K562 (cell line): ENCODE results near the gene NR5A2. TPM values are rescaled to one million over a fixed set of nuclear protein-coding genes. Genes with fewer than 3 reads are reported as not detected.
A peak's percentile ranks its signal among the peaks of the same experiment; 100 is the strongest.

Source experiments
- ATAC-seq: fragments of 200-7000 bp; cut with Tn5 transposase; 3 replicates; pipeline ENCODE4 v1.9.1; 2020; ENCODE audit warnings: moderate library complexity
- BruUV-seq: library from RNA; stranded (reverse); fragments of 400-500 nt; replicated peaks from 2 replicates; lab custom pipeline; 2021; lab: Mats Ljungman, UMichigan
- CTCF ChIA-PET: fragments of 300-600 bp; formaldehyde crosslinking; extraction: SDS; loops from one replicate; lab custom pipeline; 2021; ENCODE audit warnings: low intra/inter-chr PET ratio; lab: Yijun Ruan, JAX
- POLR2A ChIA-PET: fragments of 300-600, 350-650 bp; sonication (Branson Sonifier 250); formaldehyde crosslinking; extraction: SDS; loops from one replicate; lab custom pipeline; 2021; ENCODE audit warnings: antibody characterized with exemption, inconsistent platforms; lab: Yijun Ruan, JAX
- DNase-seq, 4 experiments: peaks; one replicate each; pipeline versions ENCODE4 v3.0.0 to v3.0.0-alpha.2; 2011 to 2018; ENCODE audit warnings: low spot score in 3 of 4, mixed read lengths in 3 of 4; ENCODE audit errors: extremely low read depth in 1 of 4
- FAIRE-seq: peaks from 2 replicates; lab custom pipeline; 2011; peaks lifted over from hg19 to GRCh38; lab: Jason Lieb, UNC
- H2AFZ ChIP-seq: 2 replicates; pipeline ENCODE4 v1.6.0; 2011; ENCODE audit warnings: low read depth, low read length, control low read depth, inconsistent platforms
- H3K27ac ChIP-seq: fragments of 200-600 bp; 3 replicates; pipeline ENCODE4 v1.8.0; 2011; ENCODE audit warnings: low read depth, mild to moderate bottlenecking, control low read depth, inconsistent platforms, low read length, moderate library complexity, mixed read lengths; ENCODE audit errors: extremely low read depth
- H3K27me3 ChIP-seq, 2 experiments: fragments of 300-600 bp in 1 of 2; 2 replicates in 1 of 2; 3 replicates in 1 of 2; pipeline versions ENCODE4 v1.6.0 to v1.8.0; 2011; ENCODE audit warnings: inconsistent platforms in 2 of 2, low read length in 2 of 2, mild to moderate bottlenecking in 1 of 2, mixed read lengths in 1 of 2, moderate library complexity in 1 of 2; ENCODE audit not compliant: control insufficient read depth in 2 of 2, insufficient read depth in 2 of 2
- H3K36me3 ChIP-seq: fragments of 300-600 bp; 3 replicates; pipeline ENCODE4 v1.8.0; 2011; ENCODE audit warnings: mild to moderate bottlenecking, low read length, inconsistent platforms; ENCODE audit not compliant: control insufficient read depth, insufficient read depth
- H3K4me1 ChIP-seq, 2 experiments: fragments of 200-600 bp in 1 of 2; replicated peaks in 1 of 2; 2 replicates in 1 of 2; 3 replicates in 1 of 2; pipeline versions ENCODE4 v1.5.1 to v1.8.0; 2011; ENCODE audit warnings: inconsistent platforms in 2 of 2, low read length in 2 of 2, mild to moderate bottlenecking in 1 of 2, mixed read lengths in 1 of 2, moderate library complexity in 1 of 2; ENCODE audit not compliant: control insufficient read depth in 2 of 2, insufficient read depth in 2 of 2
- H3K4me2 ChIP-seq: 2 replicates; pipeline ENCODE4 v1.6.1; 2011; ENCODE audit warnings: low read length, control low read depth, inconsistent platforms, mixed read lengths; ENCODE audit not compliant: insufficient read depth
- H3K4me3 ChIP-seq: fragments of 200-600 bp; sonication (generic), shearing (Covaris generic); 2 replicates; pipeline ENCODE4 v1.5.1; 2016; ENCODE audit warnings: control low read depth, inconsistent platforms
- H3K79me2 ChIP-seq: fragments of 200-600 bp; 3 replicates; pipeline ENCODE4 v1.8.0; 2011; ENCODE audit warnings: low read length, inconsistent platforms; ENCODE audit not compliant: control insufficient read depth, insufficient read depth
- H3K9ac ChIP-seq, 2 experiments: 2 replicates each; pipeline versions ENCODE4 v1.6.0 to v1.6.1; 2011; ENCODE audit warnings: low read depth in 2 of 2, low read length in 2 of 2, control low read depth in 1 of 2, inconsistent platforms in 1 of 2, mild to moderate bottlenecking in 1 of 2, mixed read lengths in 1 of 2; ENCODE audit not compliant: insufficient read depth in 1 of 2
- H3K9me1 ChIP-seq: one replicate; pipeline ENCODE4 v1.6.0; 2011; ENCODE audit warnings: inconsistent platforms, mild to moderate bottlenecking, low read length, moderate library complexity; ENCODE audit not compliant: control insufficient read depth, insufficient read depth
- H3K9me3 ChIP-seq: replicated peaks from 2 replicates; pipeline ENCODE4 v1.5.1; 2011; ENCODE audit warnings: low read depth, low read length, inconsistent platforms; ENCODE audit not compliant: control insufficient read depth, insufficient read depth
- H4K20me1 ChIP-seq: replicated peaks from 2 replicates; pipeline ENCODE4 v1.6.1; 2011; ENCODE audit warnings: low read length, inconsistent platforms, mixed read lengths; ENCODE audit not compliant: control insufficient read depth, insufficient read depth
- EGR1 ChIP-seq: fragments of 450-650 bp; conservative IDR thresholded peaks from 2 replicates; pipeline ENCODE4 v1.6.1; 2017; ENCODE audit warnings: mild to moderate bottlenecking
- ELK1 ChIP-seq: sonication (generic); formaldehyde crosslinking; IDR thresholded peaks from 2 replicates; pipeline ENCODE4 v1.8.1; 2022; ENCODE audit warnings: missing genetic modification reagents
- EZH2 ChIP-seq: IDR thresholded peaks from 2 replicates; pipeline ENCODE4 v1.6.1; 2012; ENCODE audit warnings: low read depth, mild to moderate bottlenecking, inconsistent platforms, low read length, borderline replicate concordance
- TFAP4 ChIP-seq: sonication (generic); formaldehyde crosslinking; IDR thresholded peaks from 2 replicates; pipeline ENCODE4 v1.8.0; 2022; ENCODE audit warnings: missing genetic modification reagents, mild to moderate bottlenecking, moderate library complexity, borderline replicate concordance
- WGBS: fragments of 100-300 bp; shearing (Covaris generic); methylation state at CpG from one replicate; pipeline ENCODE4 v1.1.6; 2016; ENCODE audit warnings: low coverage, mixed read lengths; ENCODE audit not compliant: insufficient coverage; ENCODE audit errors: missing lambda C conversion rate; 5-methylcytosine and 5-hydroxymethylcytosine counted together
- in situ Hi-C: fragments of 300-500 bp; cut with MboI; formaldehyde crosslinking; loops from 4 replicates; pipeline ENCODE4 v1.15.0; 2018; ENCODE audit warnings: inconsistent platforms, mixed read lengths
- intact Hi-C: fragments of 100-400 bp; cut with micrococcal nuclease; formaldehyde crosslinking; loops from 2 replicates; pipeline ENCODE4 v1.14.2; 2022
- polyA plus RNA-seq, 8 experiments: library from polyadenylated mRNA; depleted of rRNA in 4 of 8; stranded (reverse) in 5 of 8; unstranded in 3 of 8; fragments of >200 nt; fragmentation: Nextera tagmentation in 2 of 8; fragmentation: Illumina TruSeq in 1 of 8; extraction: Ambion mirVana in 2 of 8; extraction: Trizol in 1 of 8; gene quantifications; 2 replicates each; pipeline versions ENCODE4 v1.2.1 to v1.2.3, GENCODE V29; 2011 to 2014; ENCODE audit warnings: inconsistent platforms in 1 of 8, missing spikeins in 1 of 8
- total RNA-seq, 7 experiments: library from RNA; depleted of rRNA in 6 of 7; stranded (reverse); fragments of >200 nt in 6 of 7; fragmentation: Illumina TruSeq in 2 of 7; extraction: Trizol in 2 of 7; gene quantifications; 2 replicates each; pipeline versions ENCODE4 v1.2.1 to v1.2.3, GENCODE V29; 2011 to 2021; ENCODE audit warnings: low replicate concordance in 1 of 7

NR5A2 gene
- total and polyA plus RNA-seq, 9 of the 15 experiments (the other 6 are each of a cell fraction or from before 2014, with no cell fraction given) = 0.13 to 0.40 (median 0.29) TPM

- BruUV-seq = no TSS peak
- H4K20me1 ChIP-seq = peaks cover 6% of the 10 kb centered on the region
- no peak overlapping the region for H3K4me2 ChIP-seq
- H3K4me3 ChIP-seq = no peak overlapping the region
- peaks cover 0 to 14% of the 10 kb centered on the region in 2 experiments; a peak in 1 of 5 replicates for H3K4me1 ChIP-seq
- H3K9me1 ChIP-seq = peaks cover 4% of the 10 kb centered on the region
- in situ Hi-C loops (no loop called here), intact Hi-C loops (no loop called here)
- ATAC-seq = no peak
- no peak for FAIRE-seq
- no peaks in the 10 kb centered on the region for H3K79me2 ChIP-seq
- H3K9me3 ChIP-seq = no peaks in the 10 kb centered on the region
- peak in 1 of 4 experiments; percentile 36 for DNase-seq
- ChIA-PET POLR2A (no interaction called here), CTCF (no interaction called here)
- peaks cover 62 to 69% of the 10 kb centered on the region in 2 experiments for H3K27me3 ChIP-seq
- WGBS = 9% methylated on average over 24 of the region's 25 CpGs
- peak; percentile 57 for TF ChIP-seq EGR1
- no peak for TF ChIP-seq ELK1
- H3K9ac ChIP-seq = no peak overlapping the region
- H3K36me3 ChIP-seq = no peaks in the 10 kb centered on the region
- H3K27ac ChIP-seq = no peak overlapping the region
- no peak overlapping the region for H2AFZ ChIP-seq
These were observed 7.4 kb downstream of the NR5A2 start for GRCh38 chr1:200034761-200035396.

GRCh38 chr1:200035397-200035955 lies 8.0 kb downstream of the NR5A2 start:
- in situ Hi-C loops = no loop called here
- peaks cover 65 to 73% of the 10 kb centered on the region in 2 experiments for H3K27me3 ChIP-seq

More at GRCh38 chr1:200035397-200035955, 8.0 kb downstream of the NR5A2 start:
- CTCF ChIA-PET = no interaction called here
- Histone ChIP-seq H3K9me1 (peaks cover 4% of the 10 kb centered on the region), H3K4me3 (no peak overlapping the region), H3K4me2 (no peak overlapping the region), H3K9me3 (no peaks in the 10 kb centered on the region), H4K20me1 (peaks cover 6% of the 10 kb centered on the region), H2AFZ (no peak overlapping the region), H3K4me1 (peaks cover 0 to 15% of the 10 kb centered on the region in 2 experiments; a peak in 1 of 5 replicates), H3K27ac (no peak overlapping the region), H3K36me3 (no peaks in the 10 kb centered on the region), H3K79me2 (no peaks in the 10 kb centered on the region), H3K9ac (no peak overlapping the region)
- WGBS = 11% methylated on average over 33 of the region's 36 CpGs
- intact Hi-C loops = no loop called here
- TF ChIP-seq TFAP4 (CRISPR knock-in tag) = no peak
- 0 out of 2 replicates have a peak, but pooled peaks have one; percentile 31 for TF ChIP-seq EZH2
- no TSS peak for BruUV-seq
- FAIRE-seq (no peak), ATAC-seq (no peak), DNase-seq (no peak)
- POLR2A ChIA-PET = no interaction called here
